Gastrocnemius medialis (tissue), 4 donors: ENCODE measurements around the gene FRMD3. TPM values are rescaled to one million over a fixed set of nuclear protein-coding genes. Genes with fewer than 3 reads are reported as not detected.

ENCODE experiments used
- ATAC-seq, 2 donors: fragments of 150-250 bp; one replicate each; pipeline ENCODE4 v1.9.1; 2016
- DNase-seq, 2 donors: peaks; one replicate each; pipeline ENCODE4 v3.0.0-alpha.2; 2019
- H3K27ac ChIP-seq, 4 donors: fragments of 200-600 bp; sonication (generic); 1 replicate in 1 of 4; 2 replicates in 3 of 4; pipeline ENCODE4 v1.5.1; 2016 to 2018; ENCODE audit warnings: mild to moderate bottlenecking in 2 of 4, moderate library complexity in 1 of 4
- H3K27me3 ChIP-seq, 3 donors: fragments of 200-600 bp; sonication (generic) in 2 of 3; 1 replicate in 1 of 3; 2 replicates in 2 of 3; pipeline versions ENCODE4 v1.5.1 to v1.6.0; 2016 to 2019; ENCODE audit warnings: mild to moderate bottlenecking in 1 of 3, moderate library complexity in 1 of 3
- H3K36me3 ChIP-seq, 2 donors: fragments of 200-600 bp; sonication (generic) in 1 of 2; one replicate each; pipeline ENCODE4 v1.5.1; 2017 to 2018
- H3K4me1 ChIP-seq, 2 donors: fragments of 200-600 bp; sonication (generic) in 1 of 2; one replicate each; pipeline ENCODE4 v1.5.1; 2016 to 2017; ENCODE audit warnings: mild to moderate bottlenecking in 2 of 2
- H3K4me3 ChIP-seq, 4 donors: fragments of 200-600 bp; sonication (generic) in 3 of 4; 1 replicate in 1 of 4; 2 replicates in 3 of 4; pipeline ENCODE4 v1.5.1; 2016 to 2019; ENCODE audit warnings: mild to moderate bottlenecking in 2 of 4
- H3K9me3 ChIP-seq, 3 donors: fragments of 200-600 bp; sonication (generic) in 2 of 3; 1 replicate in 1 of 3; 2 replicates in 2 of 3; pipeline ENCODE4 v1.5.1; 2016 to 2019
- POLR2A ChIP-seq, 2 donors: fragments of 450-650 bp; IDR thresholded peaks; one replicate each; pipeline ENCODE4 v1.6.1; 2017; ENCODE audit warnings: antibody characterized with exemption in 2 of 2, mild to moderate bottlenecking in 2 of 2, moderate library complexity in 2 of 2
- in situ Hi-C, 4 donors: fragments of 200-750 bp; cut with MboI; loops; one replicate each; pipeline versions ENCODE4 v1.15.0 to v1.8.0; 2017; ENCODE audit warnings: low sequenced_read_pairs in 4 of 4
- intact Hi-C: fragments of 100-400 bp; cut with DNase I; formaldehyde crosslinking; loops from one replicate; pipeline ENCODE4 v1.15.1; 2023; ENCODE audit warnings: low total_unique reads
- total RNA-seq, 4 donors: library from RNA; depleted of rRNA; stranded (reverse); fragments of >200 nt; gene quantifications; one replicate each; pipeline versions ENCODE4 v1.1.0 to v1.2.3, GENCODE V29; 2016
- TF ChIP-seq, protein P1 (sequence below), 5 experiments: fragments of 450-650 bp in 3 of 5; fragments of 200-600 bp in 2 of 5; sonication (generic) in 2 of 5; IDR thresholded peaks in 4 of 5; conservative IDR thresholded peaks in 1 of 5; 1 replicate in 4 of 5; 2 replicates in 1 of 5; pipeline ENCODE4 v1.5.1; 2016 to 2019; ENCODE audit warnings: antibody characterized with exemption in 5 of 5, mild to moderate bottlenecking in 3 of 5, moderate library complexity in 3 of 5

Gene FRMD3
- total RNA-seq, 4 donors from 2014 or later: 62.3 to 120 (median 94.6) TPM

DNA sequence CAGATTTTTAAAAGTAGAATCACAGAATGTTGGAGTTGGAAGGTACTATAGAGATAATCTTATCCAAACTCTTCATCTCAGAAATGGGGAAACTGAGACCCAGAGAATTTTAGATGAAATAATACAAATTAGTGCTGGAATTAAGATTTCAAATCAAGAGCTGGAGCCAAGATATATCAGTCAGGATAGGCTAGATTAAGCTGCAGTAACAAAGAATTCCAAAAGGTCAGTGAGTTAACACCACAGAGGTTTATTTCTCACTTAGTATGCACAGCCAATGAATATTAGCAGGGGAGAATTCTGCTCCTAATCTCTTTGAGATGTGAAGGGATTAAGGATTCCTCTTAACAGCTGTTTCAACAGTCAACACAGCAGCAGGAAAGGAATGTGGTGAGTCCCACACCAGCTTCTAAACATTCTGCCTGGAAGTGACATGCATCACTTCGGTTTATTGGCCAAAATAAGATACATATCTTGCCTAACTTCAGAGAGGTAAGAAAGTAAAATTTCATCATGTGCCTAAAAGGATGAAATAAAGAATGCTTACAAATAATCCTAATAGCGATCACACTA, 136.8 kb downstream of the FRMD3 start:
- no peak for ATAC-seq
- Histone ChIP-seq H3K36me3 (no peaks in the 10 kb centered on the region), H3K4me3 (no peak overlapping the region), H3K27me3 (no peaks in the 10 kb centered on the region), H3K4me1 (no peaks in the 10 kb centered on the region), H3K9me3 (no peaks in the 10 kb centered on the region), H3K27ac (no peak overlapping the region)
- intact Hi-C loops (no loop called here), in situ Hi-C loops (no loop called here)
- no peak for DNase-seq
- no peak for TF ChIP-seq POLR2A (IDR thresholded peaks at IDR 0.05)
- TF ChIP-seq, protein P1, sequence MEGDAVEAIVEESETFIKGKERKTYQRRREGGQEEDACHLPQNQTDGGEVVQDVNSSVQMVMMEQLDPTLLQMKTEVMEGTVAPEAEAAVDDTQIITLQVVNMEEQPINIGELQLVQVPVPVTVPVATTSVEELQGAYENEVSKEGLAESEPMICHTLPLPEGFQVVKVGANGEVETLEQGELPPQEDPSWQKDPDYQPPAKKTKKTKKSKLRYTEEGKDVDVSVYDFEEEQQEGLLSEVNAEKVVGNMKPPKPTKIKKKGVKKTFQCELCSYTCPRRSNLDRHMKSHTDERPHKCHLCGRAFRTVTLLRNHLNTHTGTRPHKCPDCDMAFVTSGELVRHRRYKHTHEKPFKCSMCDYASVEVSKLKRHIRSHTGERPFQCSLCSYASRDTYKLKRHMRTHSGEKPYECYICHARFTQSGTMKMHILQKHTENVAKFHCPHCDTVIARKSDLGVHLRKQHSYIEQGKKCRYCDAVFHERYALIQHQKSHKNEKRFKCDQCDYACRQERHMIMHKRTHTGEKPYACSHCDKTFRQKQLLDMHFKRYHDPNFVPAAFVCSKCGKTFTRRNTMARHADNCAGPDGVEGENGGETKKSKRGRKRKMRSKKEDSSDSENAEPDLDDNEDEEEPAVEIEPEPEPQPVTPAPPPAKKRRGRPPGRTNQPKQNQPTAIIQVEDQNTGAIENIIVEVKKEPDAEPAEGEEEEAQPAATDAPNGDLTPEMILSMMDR (IDR thresholded peaks at IDR 0.05 in 4 of 5, conservative IDR thresholded peaks at IDR 0.05 in 1 of 5): no peak

DNA sequence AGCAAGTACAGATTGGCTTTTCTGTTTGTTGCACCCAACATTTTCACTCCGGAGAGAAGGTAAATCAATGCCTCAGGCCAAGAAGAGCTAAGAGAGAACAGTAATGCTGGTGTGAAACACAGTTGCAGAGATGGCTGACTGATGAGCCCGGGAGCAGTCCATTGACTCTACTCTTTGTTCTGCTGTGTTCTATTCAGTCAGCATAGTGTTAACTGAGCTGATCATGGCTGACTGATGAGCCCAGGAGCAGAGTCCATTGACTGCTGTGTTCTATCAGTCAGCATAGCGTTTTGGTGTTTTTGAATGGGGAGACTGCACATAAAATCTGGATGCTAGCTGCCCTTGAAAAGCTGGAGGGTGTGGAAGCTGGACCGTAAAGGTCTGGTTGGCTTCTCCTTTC, 141.4 kb downstream of the FRMD3 start:
- no peaks in the 10 kb centered on the region for H3K27me3 ChIP-seq
- ATAC-seq (no peak), DNase-seq (no peak)
- no peaks in the 10 kb centered on the region for H3K4me1 ChIP-seq
- TF ChIP-seq POLR2A (IDR thresholded peaks at IDR 0.05): no peak
- TF ChIP-seq, protein P1 (IDR thresholded peaks at IDR 0.05 in 4 of 5, conservative IDR thresholded peaks at IDR 0.05 in 1 of 5): no peak
- intact Hi-C loops (no loop called here), in situ Hi-C loops (no loop called here)
- H3K27ac ChIP-seq: no peak overlapping the region
- no peaks in the 10 kb centered on the region for H3K9me3 ChIP-seq
- H3K36me3 ChIP-seq: no peaks in the 10 kb centered on the region
- H3K4me3 ChIP-seq: no peak overlapping the region

DNA sequence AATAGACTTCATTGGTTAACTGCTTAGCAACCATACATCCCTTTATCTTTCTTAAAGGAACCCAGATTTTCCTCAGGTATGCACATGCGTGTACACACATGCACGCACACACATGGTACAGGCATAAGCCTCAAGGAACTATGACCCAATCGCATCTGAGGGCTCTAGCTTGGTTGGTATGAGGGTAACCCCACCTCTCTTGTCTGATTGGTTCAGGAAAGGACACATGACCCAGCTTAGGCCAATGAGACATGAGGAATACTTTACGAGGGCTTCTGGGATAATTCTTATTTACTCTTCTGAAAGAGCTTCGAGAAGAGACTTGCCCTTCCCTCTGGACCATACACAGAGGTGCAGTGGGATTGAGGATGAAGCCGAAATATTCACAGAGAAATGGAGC, 141.9 kb downstream of the FRMD3 start:
- Histone ChIP-seq H3K27ac (no peak overlapping the region), H3K4me3 (no peak overlapping the region), H3K27me3 (no peaks in the 10 kb centered on the region), H3K4me1 (no peaks in the 10 kb centered on the region), H3K9me3 (no peaks in the 10 kb centered on the region), H3K36me3 (no peaks in the 10 kb centered on the region)
- in situ Hi-C loops: no loop called here
- TF ChIP-seq POLR2A (IDR thresholded peaks at IDR 0.05): no peak
- TF ChIP-seq, protein P1 (IDR thresholded peaks at IDR 0.05 in 4 of 5, conservative IDR thresholded peaks at IDR 0.05 in 1 of 5): no peak
- no peak for DNase-seq
- ATAC-seq: no peak
- intact Hi-C loops: no loop called here

DNA sequence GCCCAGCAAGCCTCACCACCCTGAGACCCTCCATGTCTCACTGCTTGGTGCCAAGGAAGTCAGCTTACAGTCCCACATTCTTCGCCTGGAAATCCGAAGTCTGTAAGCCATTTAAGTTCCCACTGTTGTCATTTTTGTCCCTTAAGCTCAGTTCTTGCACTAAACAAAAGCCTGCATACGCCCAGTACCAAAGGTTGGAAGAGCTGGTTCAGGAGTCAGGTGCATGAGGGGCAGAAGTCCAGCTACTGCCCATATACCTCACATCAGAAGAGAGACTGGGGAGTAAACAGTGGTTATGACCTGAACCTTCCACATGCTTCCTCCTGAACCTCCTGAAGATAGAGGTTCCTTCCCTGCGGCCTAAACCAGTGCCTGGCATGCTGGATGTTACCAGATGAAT, 146.0 kb downstream of the FRMD3 start:
- Histone ChIP-seq H3K36me3 (peaks cover 0 to under 1% of the 10 kb centered on the region in 2 donors), H3K27ac (no peak overlapping the region), H3K9me3 (no peaks in the 10 kb centered on the region), H3K4me3 (no peak overlapping the region), H3K4me1 (no peaks in the 10 kb centered on the region), H3K27me3 (no peaks in the 10 kb centered on the region)
- intact Hi-C loops (no loop called here), in situ Hi-C loops (no loop called here)
- TF ChIP-seq, protein P1 (IDR thresholded peaks at IDR 0.05 in 4 of 5, conservative IDR thresholded peaks at IDR 0.05 in 1 of 5): no peak
- TF ChIP-seq POLR2A (IDR thresholded peaks at IDR 0.05): no peak
- DNase-seq: no peak
- ATAC-seq: no peak

DNA sequence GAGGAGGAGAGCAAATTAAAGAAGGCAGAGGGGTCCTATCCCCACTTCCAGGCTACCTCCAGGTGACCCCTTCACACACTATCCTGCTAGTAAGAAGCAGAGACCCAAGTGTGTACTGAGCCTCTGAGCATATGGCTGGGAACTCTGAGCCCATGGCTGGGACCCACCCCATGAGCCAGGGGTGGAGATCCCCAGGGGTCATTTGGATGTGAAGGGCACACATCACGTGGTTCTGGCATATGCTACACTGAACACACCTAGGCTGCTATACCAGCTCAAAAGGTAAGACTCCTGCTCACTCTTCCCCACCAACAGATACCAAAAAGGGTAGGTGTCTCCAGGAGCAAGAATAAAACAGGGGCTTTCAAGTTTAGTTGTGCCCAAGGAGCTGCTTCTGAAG, 149.9 kb downstream of the FRMD3 start:
- H3K36me3 ChIP-seq: peaks cover 0 to 2% of the 10 kb centered on the region in 2 donors
- in situ Hi-C loops (no loop called here), intact Hi-C loops (no loop called here)
- no peak overlapping the region for H3K27ac ChIP-seq
- H3K4me1 ChIP-seq: no peaks in the 10 kb centered on the region
- ATAC-seq (no peak), DNase-seq (no peak)
- TF ChIP-seq, protein P1 (IDR thresholded peaks at IDR 0.05 in 4 of 5, conservative IDR thresholded peaks at IDR 0.05 in 1 of 5): no peak
- no peak for TF ChIP-seq POLR2A (IDR thresholded peaks at IDR 0.05)
- H3K27me3 ChIP-seq: no peaks in the 10 kb centered on the region
- H3K9me3 ChIP-seq: no peaks in the 10 kb centered on the region
- no peak overlapping the region for H3K4me3 ChIP-seq
